ENCODE measurements around the gene TAB3. TPM values are rescaled to one million over a fixed set of nuclear protein-coding genes. Genes with fewer than 3 reads are reported as not detected.
A peak's percentile ranks its signal among the peaks of the same experiment; 100 is the strongest.

The TAB3 gene
- total and polyA plus RNA-seq, 9 of the 15 experiments (the other 6 are each of a cell fraction or from before 2014, with no cell fraction given): 2.4 to 31.1 (median 15.5) TPM

DNA sequence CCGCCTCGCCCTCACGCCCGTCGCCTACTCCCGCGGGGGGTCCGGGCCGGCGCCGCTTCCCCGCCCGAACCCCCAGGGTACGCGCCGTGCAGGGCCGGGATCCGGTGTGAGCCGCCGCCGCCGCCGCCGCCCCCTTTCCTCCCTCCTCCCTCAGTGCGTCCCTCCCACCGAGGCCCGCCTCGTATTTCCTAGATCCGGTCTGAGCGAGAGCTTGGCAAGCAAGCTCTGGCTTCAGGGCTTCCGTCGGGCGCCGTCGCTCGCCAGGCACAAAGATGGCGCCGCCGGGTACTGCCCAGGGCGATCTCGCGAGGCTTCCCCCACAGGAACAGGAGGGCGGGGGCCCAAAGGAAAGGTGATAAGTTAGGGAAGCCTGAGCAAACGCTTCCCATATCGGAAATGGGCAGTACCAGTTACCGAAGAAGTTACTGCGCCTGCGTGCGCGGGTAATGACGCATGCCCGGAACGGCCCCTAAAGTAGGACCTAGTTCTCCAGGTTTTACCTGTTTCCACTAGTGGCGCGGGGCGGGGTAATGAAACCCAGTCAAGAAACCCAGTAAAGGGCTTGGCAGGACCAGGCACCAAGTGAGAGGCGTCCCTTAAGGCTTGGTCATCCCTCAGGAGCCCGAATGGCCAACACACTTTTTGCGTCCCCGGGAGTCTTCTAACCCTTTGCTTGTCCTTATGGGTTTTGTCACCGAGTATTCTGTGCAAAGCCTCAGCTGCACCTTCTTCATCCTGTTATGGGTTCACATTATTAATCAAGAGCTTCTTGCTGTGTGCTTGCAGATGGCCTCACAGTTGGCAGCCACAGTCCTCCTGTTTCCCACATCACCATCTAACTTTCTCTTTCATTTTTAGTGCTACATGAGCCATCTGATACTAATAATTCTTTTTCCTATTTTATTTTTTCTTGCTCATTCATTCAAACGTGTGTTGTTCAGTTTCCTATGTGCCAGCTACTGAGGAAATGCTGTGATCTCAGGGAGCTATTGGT, at the start of gene TAB3 (continued):
- TF ChIP-seq, protein P1, sequence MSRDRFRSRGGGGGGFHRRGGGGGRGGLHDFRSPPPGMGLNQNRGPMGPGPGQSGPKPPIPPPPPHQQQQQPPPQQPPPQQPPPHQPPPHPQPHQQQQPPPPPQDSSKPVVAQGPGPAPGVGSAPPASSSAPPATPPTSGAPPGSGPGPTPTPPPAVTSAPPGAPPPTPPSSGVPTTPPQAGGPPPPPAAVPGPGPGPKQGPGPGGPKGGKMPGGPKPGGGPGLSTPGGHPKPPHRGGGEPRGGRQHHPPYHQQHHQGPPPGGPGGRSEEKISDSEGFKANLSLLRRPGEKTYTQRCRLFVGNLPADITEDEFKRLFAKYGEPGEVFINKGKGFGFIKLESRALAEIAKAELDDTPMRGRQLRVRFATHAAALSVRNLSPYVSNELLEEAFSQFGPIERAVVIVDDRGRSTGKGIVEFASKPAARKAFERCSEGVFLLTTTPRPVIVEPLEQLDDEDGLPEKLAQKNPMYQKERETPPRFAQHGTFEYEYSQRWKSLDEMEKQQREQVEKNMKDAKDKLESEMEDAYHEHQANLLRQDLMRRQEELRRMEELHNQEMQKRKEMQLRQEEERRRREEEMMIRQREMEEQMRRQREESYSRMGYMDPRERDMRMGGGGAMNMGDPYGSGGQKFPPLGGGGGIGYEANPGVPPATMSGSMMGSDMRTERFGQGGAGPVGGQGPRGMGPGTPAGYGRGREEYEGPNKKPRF (IDR thresholded peaks at IDR 0.05; ENCODE audit: low read depth, low read length): no peak
- no peak for TF ChIP-seq YBX1 (IDR thresholded peaks at IDR 0.05)
- no peak for TF ChIP-seq ZNF76 (CRISPR knock-in tag; IDR thresholded peaks at IDR 0.05; ENCODE audit: borderline replicate concordance)
- TF ChIP-seq CBFA2T2 (conservative IDR thresholded peaks at IDR 0.05): no peak
- no peak for TF ChIP-seq HNRNPL (IDR thresholded peaks at IDR 0.05; ENCODE audit: low read depth, low read length)
- no peak for TF ChIP-seq NFRKB (IDR thresholded peaks at IDR 0.05; ENCODE audit: low read depth)
- TF ChIP-seq, protein P2, sequence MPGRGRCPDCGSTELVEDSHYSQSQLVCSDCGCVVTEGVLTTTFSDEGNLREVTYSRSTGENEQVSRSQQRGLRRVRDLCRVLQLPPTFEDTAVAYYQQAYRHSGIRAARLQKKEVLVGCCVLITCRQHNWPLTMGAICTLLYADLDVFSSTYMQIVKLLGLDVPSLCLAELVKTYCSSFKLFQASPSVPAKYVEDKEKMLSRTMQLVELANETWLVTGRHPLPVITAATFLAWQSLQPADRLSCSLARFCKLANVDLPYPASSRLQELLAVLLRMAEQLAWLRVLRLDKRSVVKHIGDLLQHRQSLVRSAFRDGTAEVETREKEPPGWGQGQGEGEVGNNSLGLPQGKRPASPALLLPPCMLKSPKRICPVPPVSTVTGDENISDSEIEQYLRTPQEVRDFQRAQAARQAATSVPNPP (IDR thresholded peaks at IDR 0.05; ENCODE audit: borderline replicate concordance, insufficient read depth, insufficient read length): no peak
- TF ChIP-seq, protein P3, sequence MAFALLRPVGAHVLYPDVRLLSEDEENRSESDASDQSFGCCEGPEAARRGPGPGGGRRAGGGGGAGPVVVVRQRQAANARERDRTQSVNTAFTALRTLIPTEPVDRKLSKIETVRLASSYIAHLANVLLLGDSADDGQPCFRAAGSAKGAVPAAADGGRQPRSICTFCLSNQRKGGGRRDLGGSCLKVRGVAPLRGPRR (CRISPR knock-in tag; IDR thresholded peaks at IDR 0.05): no peak
- TF ChIP-seq, protein P4, sequence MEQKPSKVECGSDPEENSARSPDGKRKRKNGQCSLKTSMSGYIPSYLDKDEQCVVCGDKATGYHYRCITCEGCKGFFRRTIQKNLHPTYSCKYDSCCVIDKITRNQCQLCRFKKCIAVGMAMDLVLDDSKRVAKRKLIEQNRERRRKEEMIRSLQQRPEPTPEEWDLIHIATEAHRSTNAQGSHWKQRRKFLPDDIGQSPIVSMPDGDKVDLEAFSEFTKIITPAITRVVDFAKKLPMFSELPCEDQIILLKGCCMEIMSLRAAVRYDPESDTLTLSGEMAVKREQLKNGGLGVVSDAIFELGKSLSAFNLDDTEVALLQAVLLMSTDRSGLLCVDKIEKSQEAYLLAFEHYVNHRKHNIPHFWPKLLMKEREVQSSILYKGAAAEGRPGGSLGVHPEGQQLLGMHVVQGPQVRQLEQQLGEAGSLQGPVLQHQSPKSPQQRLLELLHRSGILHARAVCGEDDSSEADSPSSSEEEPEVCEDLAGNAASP (IDR thresholded peaks at IDR 0.05): no peak
- TF ChIP-seq ZNF184 (CRISPR knock-in tag; IDR thresholded peaks at IDR 0.05): no peak
- TF ChIP-seq ZNF695 (CRISPR knock-in tag; IDR thresholded peaks at IDR 0.05): no peak
- TF ChIP-seq SMC3 (conservative IDR thresholded peaks at IDR 0.05; ENCODE audit: insufficient read depth, low read depth, low read length): no peak
- TF ChIP-seq, protein P5, sequence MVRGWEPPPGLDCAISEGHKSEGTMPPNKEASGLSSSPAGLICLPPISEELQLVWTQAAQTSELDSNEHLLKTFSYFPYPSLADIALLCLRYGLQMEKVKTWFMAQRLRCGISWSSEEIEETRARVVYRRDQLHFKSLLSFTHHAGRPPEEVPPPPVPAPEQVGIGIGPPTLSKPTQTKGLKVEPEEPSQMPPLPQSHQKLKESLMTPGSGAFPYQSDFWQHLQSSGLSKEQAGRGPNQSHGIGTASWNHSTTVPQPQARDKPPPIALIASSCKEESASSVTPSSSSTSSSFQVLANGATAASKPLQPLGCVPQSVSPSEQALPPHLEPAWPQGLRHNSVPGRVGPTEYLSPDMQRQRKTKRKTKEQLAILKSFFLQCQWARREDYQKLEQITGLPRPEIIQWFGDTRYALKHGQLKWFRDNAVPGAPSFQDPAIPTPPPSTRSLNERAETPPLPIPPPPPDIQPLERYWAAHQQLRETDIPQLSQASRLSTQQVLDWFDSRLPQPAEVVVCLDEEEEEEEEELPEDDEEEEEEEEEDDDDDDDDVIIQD (CRISPR knock-in tag; IDR thresholded peaks at IDR 0.05): no peak
- no peak for TF ChIP-seq GTF2E2 (tag; IDR thresholded peaks at IDR 0.05)
- TF ChIP-seq, protein P6, sequence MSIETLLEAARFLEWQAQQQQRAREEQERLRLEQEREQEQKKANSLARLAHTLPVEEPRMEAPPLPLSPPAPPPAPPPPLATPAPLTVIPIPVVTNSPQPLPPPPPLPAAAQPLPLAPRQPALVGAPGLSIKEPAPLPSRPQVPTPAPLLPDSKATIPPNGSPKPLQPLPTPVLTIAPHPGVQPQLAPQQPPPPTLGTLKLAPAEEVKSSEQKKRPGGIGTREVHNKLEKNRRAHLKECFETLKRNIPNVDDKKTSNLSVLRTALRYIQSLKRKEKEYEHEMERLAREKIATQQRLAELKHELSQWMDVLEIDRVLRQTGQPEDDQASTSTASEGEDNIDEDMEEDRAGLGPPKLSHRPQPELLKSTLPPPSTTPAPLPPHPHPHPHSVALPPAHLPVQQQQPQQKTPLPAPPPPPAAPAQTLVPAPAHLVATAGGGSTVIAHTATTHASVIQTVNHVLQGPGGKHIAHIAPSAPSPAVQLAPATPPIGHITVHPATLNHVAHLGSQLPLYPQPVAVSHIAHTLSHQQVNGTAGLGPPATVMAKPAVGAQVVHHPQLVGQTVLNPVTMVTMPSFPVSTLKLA (conservative IDR thresholded peaks at IDR 0.05): peak in 1 of 2 experiments; percentile 50; a peak in 3 of 4 replicates
- no peak for TF ChIP-seq IRF2 (CRISPR knock-in tag; IDR thresholded peaks at IDR 0.05)
- no peak for TF ChIP-seq ZNF354B (CRISPR knock-in tag; IDR thresholded peaks at IDR 0.05)
- TF ChIP-seq ZNF253 (CRISPR knock-in tag; conservative IDR thresholded peaks at IDR 0.05): no peak
- no peak for TF ChIP-seq HIVEP1 (CRISPR knock-in tag; IDR thresholded peaks at IDR 0.05)
